GM18951 (cell line): ENCODE results near the gene GNAT1.
"Not testable (repeated sequence)": the region's sequence is repeated elsewhere in the genome, so short reads cannot be mapped to it uniquely, and the experiment has no call there.

Source experiments
- POLR2A ChIP-seq: IDR thresholded peaks from 4 replicates; pipeline ENCODE4 v1.6.1; 2011; ENCODE audit warnings: mild to moderate bottlenecking; ENCODE audit not compliant: insufficient read length, insufficient read depth; ENCODE audit errors: extremely low read depth
- in situ Hi-C: fragments of 300-500 bp; cut with MboI; formaldehyde crosslinking; loops from one replicate; pipeline ENCODE4 v1.12.0; 2022; ENCODE audit warnings: low sequenced_read_pairs, mixed read lengths, inconsistent platforms; ENCODE audit not compliant: unreplicated experiment

Gene GNAT1

DNA sequence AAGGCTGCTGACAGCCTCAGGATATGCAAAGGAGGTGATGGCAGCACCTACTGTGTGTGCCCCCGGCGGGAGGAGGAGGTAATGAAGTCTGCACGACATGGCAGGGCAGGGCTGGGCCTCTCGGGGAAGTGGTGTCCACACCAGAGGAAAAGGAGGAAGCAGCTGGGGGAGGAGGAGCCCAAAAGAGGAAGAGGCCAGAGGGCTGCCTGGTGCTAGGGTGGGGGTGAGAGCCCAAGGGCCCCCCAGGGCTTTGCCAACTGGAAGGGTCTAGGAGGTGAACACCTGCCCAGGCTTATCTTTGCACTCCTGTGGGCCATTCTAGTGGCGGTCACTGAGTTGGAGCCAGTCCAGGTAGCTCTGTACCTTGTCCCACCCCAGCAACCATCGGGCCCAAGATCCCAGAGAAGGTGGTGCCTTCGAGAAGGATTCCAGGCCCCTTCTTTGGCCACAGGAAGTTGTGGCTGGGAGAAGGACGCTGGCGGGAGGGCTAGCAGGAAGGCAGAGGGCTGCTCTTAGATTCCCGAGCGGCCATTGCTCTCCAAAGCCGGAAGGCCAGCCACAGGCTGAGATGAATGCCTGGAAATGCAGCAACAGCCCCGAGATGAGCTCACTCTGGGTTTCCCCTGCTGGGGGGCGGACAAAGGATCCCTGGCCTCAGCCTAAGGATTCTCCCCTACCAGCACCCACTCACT is 51.6 kb downstream of the GNAT1 start:
- TF ChIP-seq POLR2A, result no peak
- in situ Hi-C loops, result no loop called here

DNA sequence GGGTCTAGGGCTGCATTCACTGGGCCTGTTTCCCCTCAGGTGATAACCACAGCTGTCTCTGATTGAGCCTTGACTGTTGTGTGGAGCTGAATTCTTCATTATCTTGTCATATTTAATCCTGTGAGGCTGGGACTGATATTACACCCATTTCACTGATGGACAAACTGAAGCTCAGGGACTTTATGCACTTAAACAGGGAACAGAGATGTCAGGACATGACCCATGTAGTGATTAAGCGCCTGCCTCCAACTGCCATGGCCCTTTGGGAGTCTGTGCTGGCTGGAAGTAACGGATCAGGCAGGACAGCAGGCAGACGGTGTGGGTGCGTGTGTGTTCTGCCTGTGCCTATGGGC is 52.1 kb downstream of the GNAT1 start:
- in situ Hi-C loops, result no loop called here
- TF ChIP-seq POLR2A, result no peak

DNA sequence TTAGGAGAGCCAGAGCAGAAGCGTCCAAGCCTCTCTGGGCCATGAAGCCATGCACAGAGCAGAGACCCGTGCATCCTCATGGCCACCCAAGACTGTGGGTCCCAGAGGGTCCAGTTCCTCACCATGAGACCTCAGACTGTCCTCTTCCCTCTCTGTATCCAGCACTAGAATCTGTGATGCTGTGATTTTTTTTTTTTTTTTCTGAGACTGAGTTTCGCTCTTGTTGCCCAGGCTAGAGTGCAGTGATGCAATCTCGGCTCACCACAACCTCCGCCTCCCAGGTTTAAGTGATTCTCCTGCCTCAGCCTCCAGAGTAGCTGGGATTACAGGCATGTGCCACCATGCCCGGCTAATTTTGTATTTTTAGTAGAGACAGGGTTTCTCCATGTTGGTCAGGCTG is 53.4 kb downstream of the GNAT1 start:
- in situ Hi-C loops, result not testable (repeated sequence)

DNA sequence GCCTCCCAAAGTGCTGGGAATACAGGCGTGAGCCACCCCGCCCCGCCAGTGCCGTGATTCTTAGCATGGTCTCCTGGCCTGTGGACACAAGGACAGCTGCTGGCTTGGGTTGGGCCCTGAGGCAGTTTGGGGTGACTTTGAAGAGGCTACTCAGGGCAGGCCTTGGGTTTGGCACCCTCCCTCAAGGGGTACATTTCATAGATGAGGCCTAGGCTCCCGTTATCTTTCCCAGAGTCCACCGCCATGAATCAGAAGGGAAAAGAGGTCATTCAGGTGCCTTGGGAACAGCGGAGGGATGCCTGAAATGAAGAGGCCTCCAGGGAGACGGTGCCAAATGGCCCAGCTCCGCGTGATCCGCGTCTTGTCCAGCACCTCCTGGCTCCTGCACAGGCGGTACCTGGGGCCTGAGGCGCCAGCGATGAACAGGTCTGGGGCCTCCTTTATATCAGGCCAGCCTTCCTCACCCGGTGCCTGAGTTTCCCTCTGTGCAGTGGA is 53.9 kb downstream of the GNAT1 start:
- no peak for TF ChIP-seq POLR2A
- in situ Hi-C loops, result no loop called here

DNA sequence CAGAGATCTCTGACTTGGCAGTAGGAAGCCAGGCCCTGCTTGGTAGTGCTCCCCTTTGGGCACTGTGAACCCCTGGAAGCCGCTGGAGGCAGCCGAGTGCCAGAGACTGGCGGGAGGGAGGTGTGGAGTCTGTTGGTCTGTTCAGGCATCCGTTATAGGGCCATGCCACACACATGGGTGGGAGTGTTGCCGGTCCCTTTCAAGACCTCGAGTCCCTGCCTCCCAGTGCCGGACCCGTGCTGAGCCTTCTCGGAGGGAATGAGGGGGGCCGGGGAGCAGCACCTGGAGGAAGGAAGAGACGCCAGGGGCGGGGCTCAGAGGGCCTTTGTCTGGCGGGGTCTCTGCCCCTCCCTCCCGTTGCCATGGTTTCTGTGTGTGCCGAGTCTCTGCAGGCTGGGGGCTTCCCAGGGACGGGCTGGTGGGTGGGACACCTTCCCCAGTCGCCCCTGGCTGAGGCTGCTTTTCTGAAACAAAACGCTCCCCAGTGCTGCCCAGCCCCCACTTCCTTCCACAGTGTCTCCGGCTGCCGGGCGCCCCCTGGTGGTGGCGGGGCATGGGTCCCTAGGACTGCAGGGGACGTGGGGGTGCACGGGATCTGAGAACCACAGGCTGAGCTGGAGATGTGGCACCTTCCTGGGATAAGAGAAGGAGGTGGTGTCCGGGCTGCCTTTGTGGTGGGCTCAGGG is 54.6 kb downstream of the GNAT1 start:
- no peak for TF ChIP-seq POLR2A
- in situ Hi-C loops, result no loop called here

DNA sequence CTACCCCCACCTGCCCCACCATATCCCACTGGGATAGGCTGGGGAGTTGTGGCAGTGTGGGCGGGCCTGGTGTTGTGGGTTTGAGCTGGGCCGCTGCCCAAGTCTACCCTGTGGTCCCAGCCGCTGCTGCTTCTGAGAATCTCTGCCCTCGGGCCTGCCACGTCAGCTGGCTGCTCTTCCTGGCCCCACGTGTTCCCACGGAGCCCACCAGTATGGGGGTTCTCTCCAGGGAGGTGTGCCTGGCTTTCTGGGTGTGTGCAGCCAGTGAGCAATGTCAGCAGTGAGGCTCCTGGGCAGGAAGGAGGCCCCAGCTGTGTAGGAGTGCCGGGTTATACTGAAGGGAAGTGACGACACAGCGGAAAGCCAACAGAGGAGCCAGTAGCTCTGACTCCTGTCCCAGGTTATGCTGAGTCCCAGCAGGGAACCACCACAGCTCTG is 55.1 kb downstream of the GNAT1 start:
- TF ChIP-seq POLR2A, result no peak

More for the DNA sequence above, 55.1 kb downstream of the GNAT1 start:
- in situ Hi-C loops, result no loop called here
